ENCODE measurements around the gene MT1M.

Gene MT1M

GRCh38 chr16:56608043-56608875 lies 24.2 kb upstream of the MT1M start, which contains the start of gene MT2A:
MT2A (plus strand) TSS chr16:56608584; CDS start chr16:56608656, 72 bp downstream.
- no peak for TF ChIP-seq CTCF (IDR thresholded peaks at IDR 0.05; ENCODE audit: borderline replicate concordance, control extremely low read depth, extremely low read depth, insufficient read depth, missing control alignments)
- peak; percentile 96 for DNase-seq (ENCODE audit: low spot score)
- in situ Hi-C loops (cut with MboI; ENCODE audit: low sequenced_read_pairs, unreplicated experiment) = no loop called here

- no peak for DNase-seq (ENCODE audit: low spot score)
- TF ChIP-seq CTCF (IDR thresholded peaks at IDR 0.05; ENCODE audit: borderline replicate concordance, control extremely low read depth, extremely low read depth, insufficient read depth, missing control alignments) = no peak
- in situ Hi-C loops (cut with MboI; ENCODE audit: low sequenced_read_pairs, unreplicated experiment) = no loop called here
These were observed 23.5 kb upstream of the MT1M start for GRCh38 chr16:56608876-56609462.

GRCh38 chr16:56609463-56609921 lies 23.0 kb upstream of the MT1M start:
- TF ChIP-seq CTCF (IDR thresholded peaks at IDR 0.05; ENCODE audit: borderline replicate concordance, control extremely low read depth, extremely low read depth, insufficient read depth, missing control alignments) = no peak
- in situ Hi-C loops (cut with MboI; ENCODE audit: low sequenced_read_pairs, unreplicated experiment) = no loop called here
- peak; percentile 78 for DNase-seq (ENCODE audit: low spot score)

- in situ Hi-C loops (cut with MboI; ENCODE audit: low sequenced_read_pairs, unreplicated experiment) = no loop called here
- no peak for DNase-seq (ENCODE audit: low spot score)
- no peak for TF ChIP-seq CTCF (IDR thresholded peaks at IDR 0.05; ENCODE audit: borderline replicate concordance, control extremely low read depth, extremely low read depth, insufficient read depth, missing control alignments)
These were observed 22.3 kb upstream of the MT1M start for GRCh38 chr16:56610017-56610608.

- DNase-seq (ENCODE audit: low spot score) = no peak
- TF ChIP-seq CTCF (IDR thresholded peaks at IDR 0.05; ENCODE audit: borderline replicate concordance, control extremely low read depth, extremely low read depth, insufficient read depth, missing control alignments) = no peak
- in situ Hi-C loops (cut with MboI; ENCODE audit: low sequenced_read_pairs, unreplicated experiment) = no loop called here
These were observed 21.8 kb upstream of the MT1M start for GRCh38 chr16:56610609-56611111.

GRCh38 chr16:56611281-56611833 lies 21.1 kb upstream of the MT1M start:
- DNase-seq (ENCODE audit: low spot score) = no peak
- TF ChIP-seq CTCF (IDR thresholded peaks at IDR 0.05; ENCODE audit: borderline replicate concordance, control extremely low read depth, extremely low read depth, insufficient read depth, missing control alignments) = no peak
- in situ Hi-C loops (cut with MboI; ENCODE audit: low sequenced_read_pairs, unreplicated experiment) = no loop called here
